Neural crest cell (in vitro differentiated cells): ENCODE data around the gene CACNA1H. TPM values are rescaled to one million over a fixed set of nuclear protein-coding genes. Genes with fewer than 3 reads are reported as not detected.

ENCODE experiments used
- DNase-seq: peaks from one replicate; pipeline ENCODE4 v3.0.0; 2021; ENCODE audit warnings: low read depth, mixed read lengths, low spot score
- H3K27ac Mint-ChIP-seq: one replicate; pipeline ENCODE4 v1.8.0; 2021; ENCODE audit warnings: mild to moderate bottlenecking, mixed read lengths; ENCODE audit not compliant: unreplicated experiment
- H3K27me3 Mint-ChIP-seq: 2 replicates; pipeline ENCODE4 v1.8.0; 2021; ENCODE audit warnings: low read depth, mild to moderate bottlenecking, mixed read lengths
- H3K36me3 Mint-ChIP-seq: 2 replicates; pipeline ENCODE4 v1.8.0; 2021; ENCODE audit warnings: low read depth, mild to moderate bottlenecking, mixed read lengths
- H3K4me1 Mint-ChIP-seq: 2 replicates; pipeline ENCODE4 v1.8.0; 2021; ENCODE audit warnings: mixed read lengths
- H3K4me3 Mint-ChIP-seq: one replicate; pipeline ENCODE4 v1.8.0; 2021; ENCODE audit warnings: mild to moderate bottlenecking, mixed read lengths
- H3K9me3 Mint-ChIP-seq: 2 replicates; pipeline ENCODE4 v1.8.0; 2021; ENCODE audit warnings: mixed read lengths
- total RNA-seq: library from RNA; stranded (reverse); gene quantifications from 2 replicates; pipeline ENCODE4 v1.2.1, GENCODE V29; 2021
- TF ChIP-seq, protein P1 (sequence below): fragments of 200-600 bp; sonication (generic); conservative IDR thresholded peaks from 2 replicates; pipeline ENCODE4 v1.5.0; 2021; ENCODE audit warnings: antibody characterized with exemption, mild to moderate bottlenecking

The CACNA1H gene
- total RNA-seq, 1 donor from 2014 or later, result 10.7 TPM

DNA sequence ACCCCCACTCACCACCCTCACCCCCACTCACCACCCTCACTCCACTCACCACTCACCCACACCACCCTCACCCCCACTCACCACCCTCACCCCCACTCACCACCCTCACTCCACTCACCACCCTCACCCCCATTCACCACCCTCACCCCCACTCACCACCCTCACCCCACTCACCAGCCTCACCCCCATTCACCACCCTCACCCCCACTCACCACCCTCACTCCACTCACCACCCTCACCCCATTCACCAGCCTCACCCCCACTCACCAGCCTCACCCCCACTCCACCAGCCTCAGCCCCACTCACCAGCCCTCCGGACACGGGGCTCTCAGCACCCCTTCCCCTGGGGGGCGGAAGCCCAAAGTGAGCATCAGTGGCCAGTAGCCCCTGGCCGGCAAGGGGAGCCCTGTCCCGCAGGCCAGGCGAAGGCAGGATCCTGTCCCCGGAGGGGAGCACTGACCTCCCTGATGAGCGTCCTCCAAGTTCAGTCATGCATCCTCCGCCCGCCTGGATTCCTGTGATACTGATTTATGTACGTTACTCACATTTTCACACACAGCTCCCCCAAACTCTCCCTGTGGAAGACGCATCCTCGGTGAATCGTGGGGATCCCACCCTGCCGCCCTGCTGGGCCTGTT lies 38.9 kb upstream of the CACNA1H start:
- Mint-ChIP-seq H3K36me3 (no peaks in the 10 kb centered on the region), H3K4me1 (no peaks in the 10 kb centered on the region), H3K27me3 (peaks cover 12% of the 10 kb centered on the region), H3K27ac (no peak overlapping the region), H3K9me3 (no peaks in the 10 kb centered on the region), H3K4me3 (no peak overlapping the region)
- no peak for DNase-seq
- TF ChIP-seq, protein P1, sequence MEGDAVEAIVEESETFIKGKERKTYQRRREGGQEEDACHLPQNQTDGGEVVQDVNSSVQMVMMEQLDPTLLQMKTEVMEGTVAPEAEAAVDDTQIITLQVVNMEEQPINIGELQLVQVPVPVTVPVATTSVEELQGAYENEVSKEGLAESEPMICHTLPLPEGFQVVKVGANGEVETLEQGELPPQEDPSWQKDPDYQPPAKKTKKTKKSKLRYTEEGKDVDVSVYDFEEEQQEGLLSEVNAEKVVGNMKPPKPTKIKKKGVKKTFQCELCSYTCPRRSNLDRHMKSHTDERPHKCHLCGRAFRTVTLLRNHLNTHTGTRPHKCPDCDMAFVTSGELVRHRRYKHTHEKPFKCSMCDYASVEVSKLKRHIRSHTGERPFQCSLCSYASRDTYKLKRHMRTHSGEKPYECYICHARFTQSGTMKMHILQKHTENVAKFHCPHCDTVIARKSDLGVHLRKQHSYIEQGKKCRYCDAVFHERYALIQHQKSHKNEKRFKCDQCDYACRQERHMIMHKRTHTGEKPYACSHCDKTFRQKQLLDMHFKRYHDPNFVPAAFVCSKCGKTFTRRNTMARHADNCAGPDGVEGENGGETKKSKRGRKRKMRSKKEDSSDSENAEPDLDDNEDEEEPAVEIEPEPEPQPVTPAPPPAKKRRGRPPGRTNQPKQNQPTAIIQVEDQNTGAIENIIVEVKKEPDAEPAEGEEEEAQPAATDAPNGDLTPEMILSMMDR, result no peak

- Mint-ChIP-seq H3K27ac (no peak overlapping the region), H3K4me1 (no peaks in the 10 kb centered on the region), H3K27me3 (no peaks in the 10 kb centered on the region), H3K4me3 (no peak overlapping the region), H3K9me3 (no peaks in the 10 kb centered on the region), H3K36me3 (no peaks in the 10 kb centered on the region)
- TF ChIP-seq, protein P1, result no peak
- DNase-seq, result no peak
These were observed 36.2 kb upstream of the CACNA1H start for GRCh38 chr16:1116693-1117077.

- TF ChIP-seq, protein P1, result no peak
- no peaks in the 10 kb centered on the region for H3K27me3 Mint-ChIP-seq
- DNase-seq, result no peak
- H3K36me3 Mint-ChIP-seq, result no peaks in the 10 kb centered on the region
- no peaks in the 10 kb centered on the region for H3K4me1 Mint-ChIP-seq
- H3K27ac Mint-ChIP-seq, result no peak overlapping the region
- no peaks in the 10 kb centered on the region for H3K9me3 Mint-ChIP-seq
- H3K4me3 Mint-ChIP-seq, result no peak overlapping the region
These were observed 35.6 kb upstream of the CACNA1H start for GRCh38 chr16:1117176-1117900.

GRCh38 chr16:1117926-1118325 lies 35.0 kb upstream of the CACNA1H start:
- DNase-seq, result no peak
- Mint-ChIP-seq H3K36me3 (no peaks in the 10 kb centered on the region), H3K4me3 (no peak overlapping the region), H3K27me3 (no peaks in the 10 kb centered on the region), H3K27ac (no peak overlapping the region), H3K4me1 (no peaks in the 10 kb centered on the region), H3K9me3 (no peaks in the 10 kb centered on the region)
- TF ChIP-seq, protein P1, result no peak

GRCh38 chr16:1119129-1119528 lies 33.8 kb upstream of the CACNA1H start:
- no peaks in the 10 kb centered on the region for H3K9me3 Mint-ChIP-seq
- no peaks in the 10 kb centered on the region for H3K4me1 Mint-ChIP-seq
- no peak overlapping the region for H3K4me3 Mint-ChIP-seq
- TF ChIP-seq, protein P1, result no peak
- no peaks in the 10 kb centered on the region for H3K36me3 Mint-ChIP-seq
- DNase-seq, result no peak
- no peak overlapping the region for H3K27ac Mint-ChIP-seq
- no peaks in the 10 kb centered on the region for H3K27me3 Mint-ChIP-seq
